SK-N-SH treated with all-trans-retinoic acid at 6 μM for 48 hours (cell line): Measurements from ENCODE around the gene FAM209B.

Experiments used
- RARB ChIP-seq: fragments of 250-450 bp; sonication (Bioruptor Pico); IDR thresholded peaks from 2 replicates; pipeline ENCODE4 v1.8.0; 2021; ENCODE audit warnings: mild to moderate bottlenecking, moderate library complexity
- SNAI2 ChIP-seq: fragments of 250-450 bp; sonication (Bioruptor Pico); IDR thresholded peaks from 2 replicates; pipeline ENCODE4 v1.5.0; 2020; ENCODE audit warnings: mild to moderate bottlenecking, moderate library complexity
- TOX ChIP-seq: fragments of 250-450 bp; sonication (Bioruptor Pico); IDR thresholded peaks from 2 replicates; pipeline ENCODE4 v1.8.0; 2021; ENCODE audit warnings: mild to moderate bottlenecking, moderate library complexity, borderline replicate concordance
- ZFP3 ChIP-seq: fragments of 250-450 bp; sonication (Bioruptor Pico); IDR thresholded peaks from 2 replicates; pipeline ENCODE4 v1.5.0; 2020; ENCODE audit warnings: mild to moderate bottlenecking, moderate library complexity
- TF ChIP-seq, protein P1 (sequence below): fragments of 250-450 bp; sonication (Bioruptor Pico); IDR thresholded peaks from 2 replicates; pipeline ENCODE4 v1.5.0; 2020; ENCODE audit warnings: mild to moderate bottlenecking, moderate library complexity
- TF ChIP-seq, protein P2 (sequence below): fragments of 250-450 bp; sonication (Bioruptor Pico); IDR thresholded peaks from 2 replicates; pipeline ENCODE4 v1.8.0; 2020; ENCODE audit warnings: mild to moderate bottlenecking, moderate library complexity, borderline replicate concordance

GRCh38 chr20:56565511-56565910 is 32.5 kb downstream of the FAM209B start:
- TF ChIP-seq RARB (no peak), ZFP3 (no peak), SNAI2 (CRISPR knock-in tag) (no peak), TOX (CRISPR knock-in tag) (no peak)
- TF ChIP-seq, protein P1, sequence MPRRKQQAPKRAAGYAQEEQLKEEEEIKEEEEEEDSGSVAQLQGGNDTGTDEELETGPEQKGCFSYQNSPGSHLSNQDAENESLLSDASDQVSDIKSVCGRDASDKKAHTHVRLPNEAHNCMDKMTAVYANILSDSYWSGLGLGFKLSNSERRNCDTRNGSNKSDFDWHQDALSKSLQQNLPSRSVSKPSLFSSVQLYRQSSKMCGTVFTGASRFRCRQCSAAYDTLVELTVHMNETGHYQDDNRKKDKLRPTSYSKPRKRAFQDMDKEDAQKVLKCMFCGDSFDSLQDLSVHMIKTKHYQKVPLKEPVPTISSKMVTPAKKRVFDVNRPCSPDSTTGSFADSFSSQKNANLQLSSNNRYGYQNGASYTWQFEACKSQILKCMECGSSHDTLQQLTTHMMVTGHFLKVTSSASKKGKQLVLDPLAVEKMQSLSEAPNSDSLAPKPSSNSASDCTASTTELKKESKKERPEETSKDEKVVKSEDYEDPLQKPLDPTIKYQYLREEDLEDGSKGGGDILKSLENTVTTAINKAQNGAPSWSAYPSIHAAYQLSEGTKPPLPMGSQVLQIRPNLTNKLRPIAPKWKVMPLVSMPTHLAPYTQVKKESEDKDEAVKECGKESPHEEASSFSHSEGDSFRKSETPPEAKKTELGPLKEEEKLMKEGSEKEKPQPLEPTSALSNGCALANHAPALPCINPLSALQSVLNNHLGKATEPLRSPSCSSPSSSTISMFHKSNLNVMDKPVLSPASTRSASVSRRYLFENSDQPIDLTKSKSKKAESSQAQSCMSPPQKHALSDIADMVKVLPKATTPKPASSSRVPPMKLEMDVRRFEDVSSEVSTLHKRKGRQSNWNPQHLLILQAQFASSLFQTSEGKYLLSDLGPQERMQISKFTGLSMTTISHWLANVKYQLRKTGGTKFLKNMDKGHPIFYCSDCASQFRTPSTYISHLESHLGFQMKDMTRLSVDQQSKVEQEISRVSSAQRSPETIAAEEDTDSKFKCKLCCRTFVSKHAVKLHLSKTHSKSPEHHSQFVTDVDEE (CRISPR knock-in tag) = no peak
- TF ChIP-seq, protein P2, sequence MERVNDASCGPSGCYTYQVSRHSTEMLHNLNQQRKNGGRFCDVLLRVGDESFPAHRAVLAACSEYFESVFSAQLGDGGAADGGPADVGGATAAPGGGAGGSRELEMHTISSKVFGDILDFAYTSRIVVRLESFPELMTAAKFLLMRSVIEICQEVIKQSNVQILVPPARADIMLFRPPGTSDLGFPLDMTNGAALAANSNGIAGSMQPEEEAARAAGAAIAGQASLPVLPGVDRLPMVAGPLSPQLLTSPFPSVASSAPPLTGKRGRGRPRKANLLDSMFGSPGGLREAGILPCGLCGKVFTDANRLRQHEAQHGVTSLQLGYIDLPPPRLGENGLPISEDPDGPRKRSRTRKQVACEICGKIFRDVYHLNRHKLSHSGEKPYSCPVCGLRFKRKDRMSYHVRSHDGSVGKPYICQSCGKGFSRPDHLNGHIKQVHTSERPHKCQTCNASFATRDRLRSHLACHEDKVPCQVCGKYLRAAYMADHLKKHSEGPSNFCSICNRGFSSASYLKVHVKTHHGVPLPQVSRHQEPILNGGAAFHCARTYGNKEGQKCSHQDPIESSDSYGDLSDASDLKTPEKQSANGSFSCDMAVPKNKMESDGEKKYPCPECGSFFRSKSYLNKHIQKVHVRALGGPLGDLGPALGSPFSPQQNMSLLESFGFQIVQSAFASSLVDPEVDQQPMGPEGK = no peak
